SK-N-SH (cell line): Measurements from ENCODE around the gene KIFAP3. TPM values are rescaled to one million over a fixed set of nuclear protein-coding genes. Genes with fewer than 3 reads are reported as not detected.

Source experiments
- CTCF ChIA-PET: fragments of 300-600, 350-600 bp; formaldehyde crosslinking; extraction: SDS; loops from one replicate; lab custom pipeline; 2021; lab: Yijun Ruan, JAX
- POLR2A ChIA-PET: fragments of 350-600 bp; sonication (Branson Sonifier 250); formaldehyde crosslinking; extraction: SDS; loops from one replicate; lab custom pipeline; 2020; ENCODE audit warnings: antibody characterized with exemption, inconsistent platforms; lab: Yijun Ruan, JAX
- DNase-seq: peaks from one replicate; pipeline ENCODE4 v3.0.0; 2012
- H2AFZ ChIP-seq: fragments of 200-600 bp; sonication (generic); 2 replicates; pipeline ENCODE4 v1.8.1; 2016; ENCODE audit warnings: antibody characterized with exemption, mild to moderate bottlenecking, low read depth
- H3F3A ChIP-seq: fragments of 200-600 bp; sonication (generic); replicated peaks from 2 replicates; pipeline ENCODE3; 2016; ENCODE audit warnings: antibody characterized with exemption, mild to moderate bottlenecking; ENCODE audit not compliant: insufficient read depth
- H3K27ac ChIP-seq, 2 experiments: fragments of 200-500 bp in 1 of 2; fragments of 200-600 bp in 1 of 2; sonication (Bioruptor generic) in 1 of 2; sonication (generic), shearing (Covaris generic) in 1 of 2; 2 replicates each; pipeline versions ENCODE4 v1.5.1 to v1.6.1; 2014 to 2016; ENCODE audit warnings: low read depth in 2 of 2, inconsistent platforms in 1 of 2, low read length in 1 of 2, mild to moderate bottlenecking in 1 of 2, mixed read lengths in 1 of 2
- H3K27me3 ChIP-seq: fragments of 200-600 bp; sonication (generic), shearing (Covaris generic); 2 replicates; pipeline ENCODE4 v1.6.1; 2016; ENCODE audit warnings: mixed run types; ENCODE audit not compliant: insufficient read depth
- H3K36me3 ChIP-seq, 2 experiments: fragments of 200-500 bp in 1 of 2; fragments of 200-600 bp in 1 of 2; sonication (Bioruptor generic) in 1 of 2; sonication (generic) in 1 of 2; replicated peaks in 1 of 2; 2 replicates each; pipeline versions ENCODE3 to v1.5.1; 2014 to 2016; ENCODE audit warnings: low read length in 1 of 2, mild to moderate bottlenecking in 1 of 2; ENCODE audit not compliant: insufficient read depth in 2 of 2, control insufficient read depth in 1 of 2
- H3K4me1 ChIP-seq, 2 experiments: fragments of 200-500 bp in 1 of 2; fragments of 200-600 bp in 1 of 2; sonication (Bioruptor generic) in 1 of 2; sonication (generic), shearing (Covaris generic) in 1 of 2; 2 replicates each; pipeline versions ENCODE4 v1.5.1 to v1.6.1; 2014 to 2016; ENCODE audit warnings: low read depth in 1 of 2, low read length in 1 of 2, mixed run types in 1 of 2; ENCODE audit not compliant: insufficient read depth in 2 of 2, control insufficient read depth in 1 of 2
- H3K4me2 ChIP-seq: fragments of 200-600 bp; sonication (generic), shearing (Covaris generic); 2 replicates; pipeline ENCODE4 v1.6.1; 2017; ENCODE audit warnings: mixed run types
- H3K4me3 ChIP-seq, 2 experiments: fragments of 200-500 bp in 1 of 2; fragments of 200-600 bp in 1 of 2; sonication (Bioruptor generic) in 1 of 2; sonication (generic), shearing (Covaris generic) in 1 of 2; 2 replicates each; pipeline versions ENCODE4 v1.5.1 to v1.8.1; 2014 to 2016; ENCODE audit warnings: low read depth in 2 of 2, inconsistent platforms in 1 of 2, low read length in 1 of 2, mild to moderate bottlenecking in 1 of 2, mixed read lengths in 1 of 2, moderate library complexity in 1 of 2
- H3K79me2 ChIP-seq: fragments of 200-600 bp; sonication (generic); 2 replicates; pipeline ENCODE4 v1.8.1; 2017; ENCODE audit warnings: mild to moderate bottlenecking; ENCODE audit not compliant: insufficient read depth
- H3K9ac ChIP-seq: fragments of 200-600 bp; sonication (generic); 2 replicates; pipeline ENCODE4 v1.6.1; 2017; ENCODE audit warnings: mixed run types
- H3K9me2 ChIP-seq: fragments of 200-600 bp; sonication (generic); 2 replicates; pipeline ENCODE4 v1.6.1; 2017; ENCODE audit warnings: mixed run types
- H3K9me3 ChIP-seq: fragments of 200-600 bp; sonication (generic); 2 replicates; pipeline ENCODE4 v1.6.1; 2017; ENCODE audit warnings: mixed run types, mild to moderate bottlenecking, moderate library complexity
- H4K20me1 ChIP-seq: fragments of 200-600 bp; sonication (generic); 2 replicates; pipeline ENCODE4 v1.6.1; 2017; ENCODE audit warnings: mild to moderate bottlenecking, mixed run types; ENCODE audit not compliant: insufficient read depth
- CHD2 ChIP-seq: fragments of 150-350 bp; IDR thresholded peaks from 2 replicates; pipeline ENCODE4 v1.6.1; 2018; ENCODE audit warnings: low read length; ENCODE audit not compliant: partially characterized antibody
- ELF1 ChIP-seq: IDR thresholded peaks from 2 replicates; pipeline ENCODE4 v1.4.0; 2012
- EP300 ChIP-seq, 2 experiments: IDR thresholded peaks; 2 replicates each; pipeline versions ENCODE4 v1.4.0 to v1.6.1; 2012; ENCODE audit warnings: borderline replicate concordance in 1 of 2, low read depth in 1 of 2, low read length in 1 of 2
- EZH2phosphoT487 ChIP-seq: fragments of 200-600 bp; sonication (generic); IDR thresholded peaks from 2 replicates; pipeline ENCODE4 v1.6.1; 2017; ENCODE audit warnings: low read depth, mixed run types, mild to moderate bottlenecking, antibody characterized with exemption, moderate library complexity, borderline replicate concordance
- FOXJ3 ChIP-seq: sonication (generic); formaldehyde crosslinking; IDR thresholded peaks from 2 replicates; pipeline ENCODE4 v1.5.1; 2020; ENCODE audit warnings: mild to moderate bottlenecking, missing genetic modification reagents
- FOXM1 ChIP-seq: IDR thresholded peaks from 2 replicates; pipeline ENCODE4 v1.4.0; 2012; ENCODE audit warnings: low read depth, mild to moderate bottlenecking
- GABPA ChIP-seq: IDR thresholded peaks from 2 replicates; pipeline ENCODE4 v1.4.0; 2012; ENCODE audit warnings: low read depth, mild to moderate bottlenecking
- GATA2 ChIP-seq: sonication (generic); formaldehyde crosslinking; IDR thresholded peaks from 2 replicates; pipeline ENCODE4 v1.5.0; 2020; ENCODE audit warnings: mild to moderate bottlenecking, missing genetic modification reagents
- JUND ChIP-seq: IDR thresholded peaks from 2 replicates; pipeline ENCODE4 v1.4.0; 2012
- MEF2A ChIP-seq: IDR thresholded peaks from 2 replicates; pipeline ENCODE4 v1.4.0; 2012; ENCODE audit warnings: low read depth, borderline replicate concordance
- NRF1 ChIP-seq: IDR thresholded peaks from 2 replicates; pipeline ENCODE4 v1.6.1; 2012; ENCODE audit warnings: low read depth, mild to moderate bottlenecking, low read length
- RCOR1 ChIP-seq: fragments of 150-350 bp; IDR thresholded peaks from 2 replicates; pipeline ENCODE4 v1.6.1; 2017; ENCODE audit warnings: antibody characterized with exemption, low read length
- RFX5 ChIP-seq: IDR thresholded peaks from 2 replicates; pipeline ENCODE4 v1.6.1; 2012; ENCODE audit warnings: mild to moderate bottlenecking, improper control_type of control experiment, low read length
- SIN3A ChIP-seq: IDR thresholded peaks from 2 replicates; pipeline ENCODE4 v1.6.1; 2012; ENCODE audit warnings: low read depth, mild to moderate bottlenecking, low read length, moderate library complexity, borderline replicate concordance
- SMC3 ChIP-seq: IDR thresholded peaks from 2 replicates; pipeline ENCODE4 v1.6.1; 2012; ENCODE audit warnings: low read depth, low read length, improper control_type of control experiment
- TCF12 ChIP-seq: IDR thresholded peaks from 2 replicates; pipeline ENCODE4 v1.4.0; 2012
- TEAD4 ChIP-seq: IDR thresholded peaks from 2 replicates; pipeline ENCODE4 v1.4.0; 2012; ENCODE audit warnings: mild to moderate bottlenecking, borderline replicate concordance; ENCODE audit not compliant: insufficient read depth
- USF1 ChIP-seq: IDR thresholded peaks from 2 replicates; pipeline ENCODE4 v1.4.0; 2012; ENCODE audit warnings: low read depth, borderline replicate concordance
- WGBS: methylation state at CpG from one replicate; pipeline ENCODE4 v1.1.6; 2017; ENCODE audit warnings: low lambda C conversion rate; 5-methylcytosine and 5-hydroxymethylcytosine counted together
- polyA plus RNA-seq, 3 experiments: library from polyadenylated mRNA; depleted of rRNA; stranded (reverse); fragments of >200 nt; gene quantifications; 2 replicates each; pipeline ENCODE4 v1.2.3, GENCODE V29; 2012
- TF ChIP-seq, protein P1 (sequence below): IDR thresholded peaks from 2 replicates; pipeline ENCODE4 v1.4.0; 2012; ENCODE audit warnings: low read depth
- TF ChIP-seq, protein P2 (sequence below): fragments of 200-600 bp; sonication (generic); IDR thresholded peaks from 2 replicates; pipeline ENCODE4 v1.6.1; 2017; ENCODE audit warnings: antibody characterized with exemption, mild to moderate bottlenecking, moderate library complexity

Gene KIFAP3
- polyA plus RNA-seq, 1 of the 3 experiments (the other 2 are of a cell fraction), result 10.7 TPM

GRCh38 chr1:169931795-169932231, 142.7 kb downstream of the KIFAP3 start (continued):
- TF ChIP-seq FOXJ3 (CRISPR knock-in tag), result no peak
- peak; percentile 73 for TF ChIP-seq TCF12
- TF ChIP-seq GATA2 (CRISPR knock-in tag), result no peak
- TF ChIP-seq, protein P1, sequence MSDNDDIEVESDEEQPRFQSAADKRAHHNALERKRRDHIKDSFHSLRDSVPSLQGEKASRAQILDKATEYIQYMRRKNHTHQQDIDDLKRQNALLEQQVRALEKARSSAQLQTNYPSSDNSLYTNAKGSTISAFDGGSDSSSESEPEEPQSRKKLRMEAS, result no peak
- no peak for TF ChIP-seq RCOR1
- no peak for TF ChIP-seq SIN3A
- no peak for TF ChIP-seq FOXM1
- TF ChIP-seq EP300 (IDR thresholded peaks at IDR 0.05; ENCODE audit: borderline replicate concordance in 1 of 2, low read depth in 1 of 2, low read length in 1 of 2), result peak in 1 of 2 experiments; percentile 59; a peak in 1 of 4 replicates
- no peak for TF ChIP-seq NRF1
- TF ChIP-seq CHD2, result no peak
- no peak for TF ChIP-seq SMC3
- TF ChIP-seq TEAD4, result 0 out of 2 replicates have a peak, but pooled peaks have one; percentile 9
- no peak for TF ChIP-seq USF1
- TF ChIP-seq JUND, result 0 out of 2 replicates have a peak, but pooled peaks have one; percentile 4

GRCh38 chr1:169929210-169929526, 145.3 kb downstream of the KIFAP3 start:
- DNase-seq, result no peak
- CTCF ChIA-PET, result interaction anchor here (0.6 to 2.4 kb wide), 30 partner anchors 10 to 1000 kb away, joined by 3 to 16 read pairs (median 3); partner anchors contain the start of gene KIFAP3
- H3K4me1 ChIP-seq, result peaks cover 5 to 13% of the 10 kb centered on the region in 2 experiments; a peak in 2 of 4 replicates
- no peak overlapping the region for H3K9ac ChIP-seq
- no peak overlapping the region for H3K4me2 ChIP-seq
- H3K27me3 ChIP-seq, result no peaks in the 10 kb centered on the region
- peaks cover 26% of the 10 kb centered on the region for H3F3A ChIP-seq
- no peaks in the 10 kb centered on the region for H4K20me1 ChIP-seq
- 3% methylated on average over 1 of the region's 1 CpG for WGBS
- H3K9me2 ChIP-seq, result no peaks in the 10 kb centered on the region
- H3K36me3 ChIP-seq, result no peaks in the 10 kb centered on the region
- H3K9me3 ChIP-seq, result no peaks in the 10 kb centered on the region
- no peaks in the 10 kb centered on the region for H3K79me2 ChIP-seq
- no peak overlapping the region for H3K27ac ChIP-seq
- POLR2A ChIA-PET, result no interaction called here
- no peak overlapping the region for H2AFZ ChIP-seq
- no peak overlapping the region for H3K4me3 ChIP-seq
- TF ChIP-seq EZH2phosphoT487 (no peak), GABPA (no peak), RFX5 (no peak), TCF12 (no peak), FOXJ3 (CRISPR knock-in tag) (no peak), EP300 (IDR thresholded peaks at IDR 0.05; ENCODE audit: borderline replicate concordance in 1 of 2, low read depth in 1 of 2, low read length in 1 of 2) (no peak), ELF1 (no peak), MEF2A (no peak)
- TF ChIP-seq, protein P2, sequence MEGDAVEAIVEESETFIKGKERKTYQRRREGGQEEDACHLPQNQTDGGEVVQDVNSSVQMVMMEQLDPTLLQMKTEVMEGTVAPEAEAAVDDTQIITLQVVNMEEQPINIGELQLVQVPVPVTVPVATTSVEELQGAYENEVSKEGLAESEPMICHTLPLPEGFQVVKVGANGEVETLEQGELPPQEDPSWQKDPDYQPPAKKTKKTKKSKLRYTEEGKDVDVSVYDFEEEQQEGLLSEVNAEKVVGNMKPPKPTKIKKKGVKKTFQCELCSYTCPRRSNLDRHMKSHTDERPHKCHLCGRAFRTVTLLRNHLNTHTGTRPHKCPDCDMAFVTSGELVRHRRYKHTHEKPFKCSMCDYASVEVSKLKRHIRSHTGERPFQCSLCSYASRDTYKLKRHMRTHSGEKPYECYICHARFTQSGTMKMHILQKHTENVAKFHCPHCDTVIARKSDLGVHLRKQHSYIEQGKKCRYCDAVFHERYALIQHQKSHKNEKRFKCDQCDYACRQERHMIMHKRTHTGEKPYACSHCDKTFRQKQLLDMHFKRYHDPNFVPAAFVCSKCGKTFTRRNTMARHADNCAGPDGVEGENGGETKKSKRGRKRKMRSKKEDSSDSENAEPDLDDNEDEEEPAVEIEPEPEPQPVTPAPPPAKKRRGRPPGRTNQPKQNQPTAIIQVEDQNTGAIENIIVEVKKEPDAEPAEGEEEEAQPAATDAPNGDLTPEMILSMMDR, result no peak
